GM12892 (cell line): ENCODE data around the gene TMEM25.

Experiments used
- POLR2A ChIP-seq: IDR thresholded peaks from 2 replicates; pipeline ENCODE4 v1.6.1; 2011; ENCODE audit warnings: low read depth, low read length, control low read depth
- POLR2AphosphoS5 ChIP-seq: IDR thresholded peaks from 2 replicates; pipeline ENCODE4 v1.6.1; 2011; ENCODE audit warnings: low read depth, low read length, control low read depth

DNA sequence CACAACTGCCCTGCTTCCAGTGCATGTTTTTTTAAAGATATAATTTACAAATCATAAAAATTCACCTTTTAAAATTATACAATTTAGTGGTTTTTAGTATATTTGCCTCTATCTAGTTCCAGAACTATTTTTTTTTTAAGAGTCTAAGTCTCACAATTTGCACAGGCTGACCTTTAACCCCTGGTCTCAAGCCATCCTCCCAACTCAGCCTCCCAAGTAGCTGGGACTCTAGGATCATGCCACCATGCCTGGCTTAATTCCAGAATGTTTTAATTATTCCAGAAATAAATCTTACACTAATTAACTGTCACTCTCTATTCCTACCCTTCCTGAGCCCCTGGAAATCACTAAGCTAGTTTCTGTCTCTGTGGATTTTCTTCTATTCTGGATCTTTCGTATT is 39.8 kb downstream of the TMEM25 start:
- TF ChIP-seq POLR2A (no peak), POLR2AphosphoS5 (no peak)
